A549 (cell line): ENCODE measurements around the gene H19. TPM values are rescaled to one million over a fixed set of nuclear protein-coding genes. Genes with fewer than 3 reads are reported as not detected.

Source experiments
- ATAC-seq, 2 experiments: fragments of 200-7000 bp in 1 of 2; fragments of >200 bp in 1 of 2; cut with Nextera tagmentation in 1 of 2; cut with Tn5 transposase in 1 of 2; 3 replicates each; pipeline versions ENCODE4 v1.8.0 to v1.9.1; 2018 to 2020; ENCODE audit warnings: mild to moderate bottlenecking in 1 of 2, moderate library complexity in 1 of 2
- CTCF ChIA-PET: fragments of 300-600 bp; sonication (Branson Sonifier 250); formaldehyde crosslinking; extraction: SDS; loops from one replicate; lab custom pipeline; 2021; ENCODE audit warnings: antibody characterized with exemption, inconsistent platforms; lab: Yijun Ruan, JAX
- POLR2A ChIA-PET: fragments of 350-600 bp; formaldehyde crosslinking; extraction: SDS; loops from one replicate; lab custom pipeline; 2021; ENCODE audit warnings: antibody characterized with exemption, inconsistent platforms; lab: Yijun Ruan, JAX
- DNase-seq, 2 experiments: peaks; one replicate each; pipeline versions ENCODE4 v3.0.0 to v3.0.0-alpha.2; 2011 to 2016; ENCODE audit warnings: low read depth in 1 of 2, low spot score in 1 of 2
- FAIRE-seq: peaks from 2 replicates; lab custom pipeline; 2011; peaks lifted over from hg19 to GRCh38; lab: Jason Lieb, UNC
- H3K27ac ChIP-seq, 2 experiments: fragments of >200 bp; sonication (Bioruptor Twin); formaldehyde crosslinking; 3 replicates each; pipeline ENCODE4 v1.5.1; 2016 to 2017
- H3K4me1 ChIP-seq: fragments of >200 bp; sonication (Bioruptor Twin); formaldehyde crosslinking; 3 replicates; pipeline ENCODE4 v1.6.1; 2016
- H3K4me2 ChIP-seq: fragments of >200 bp; sonication (Bioruptor Twin); formaldehyde crosslinking; 3 replicates; pipeline ENCODE4 v1.6.1; 2016
- H3K4me3 ChIP-seq: fragments of >200 bp; sonication (Bioruptor Twin); formaldehyde crosslinking; 3 replicates; pipeline ENCODE4 v1.5.1; 2016
- H3K9me3 ChIP-seq: fragments of >200 bp; sonication (Bioruptor Twin); formaldehyde crosslinking; 3 replicates; pipeline ENCODE4 v1.6.1; 2016
- CBX2 ChIP-seq: fragments of 200-600 bp; sonication (generic); IDR thresholded peaks from 2 replicates; pipeline ENCODE4 v1.6.1; 2016; ENCODE audit warnings: low read depth, mild to moderate bottlenecking, borderline replicate concordance
- CBX8 ChIP-seq: fragments of 200-600 bp; sonication (generic); IDR thresholded peaks from 2 replicates; pipeline ENCODE4 v1.6.1; 2016
- EHF ChIP-seq: fragments of 250-450 bp; sonication (Bioruptor Pico); IDR thresholded peaks from 2 replicates; pipeline ENCODE4 v1.5.0; 2020; ENCODE audit warnings: mild to moderate bottlenecking
- EHMT2 ChIP-seq: fragments of 200-600 bp; sonication (generic); IDR thresholded peaks from 2 replicates; pipeline ENCODE4 v1.6.1; 2016; ENCODE audit warnings: antibody characterized with exemption, low read depth, mild to moderate bottlenecking, moderate library complexity
- EP300 ChIP-seq, 2 experiments: fragments of >200 bp; sonication (Bioruptor Twin); formaldehyde crosslinking; IDR thresholded peaks; 2 replicates in 1 of 2; 3 replicates in 1 of 2; pipeline ENCODE4 v1.6.1; 2016 to 2017
- FOSL2 ChIP-seq, 2 experiments: fragments of 450-650 bp in 1 of 2; fragments of >200 bp in 1 of 2; sonication (Bioruptor Twin) in 1 of 2; formaldehyde crosslinking; IDR thresholded peaks; 2 replicates each; pipeline versions ENCODE4 v1.5.0 to v1.6.1; 2016 to 2020; ENCODE audit warnings: mild to moderate bottlenecking in 1 of 2, moderate library complexity in 1 of 2
- FOXS1 ChIP-seq: fragments of 250-450 bp; sonication (Bioruptor Pico); IDR thresholded peaks from 2 replicates; pipeline ENCODE4 v1.5.0; 2020; ENCODE audit warnings: mild to moderate bottlenecking, moderate library complexity
- HOXA7 ChIP-seq: fragments of 250-450 bp; sonication (Bioruptor Pico); IDR thresholded peaks from 2 replicates; pipeline ENCODE4 v1.5.0; 2020; ENCODE audit warnings: mild to moderate bottlenecking, moderate library complexity
- HOXB5 ChIP-seq: fragments of 250-450 bp; sonication (Bioruptor Pico); IDR thresholded peaks from 2 replicates; pipeline ENCODE4 v1.5.0; 2020; ENCODE audit warnings: mild to moderate bottlenecking, moderate library complexity
- JUN ChIP-seq, 2 experiments: fragments of >200 bp; sonication (Bioruptor Twin); formaldehyde crosslinking; IDR thresholded peaks; 2 replicates in 1 of 2; 3 replicates in 1 of 2; pipeline ENCODE4 v1.6.1; 2016 to 2017
- KDM1A ChIP-seq: fragments of 200-600 bp; sonication (generic); IDR thresholded peaks from 2 replicates; pipeline ENCODE4 v1.6.1; 2016; ENCODE audit warnings: low read depth, mild to moderate bottlenecking
- MAFK ChIP-seq: fragments of 450-650 bp; IDR thresholded peaks from 2 replicates; pipeline ENCODE4 v1.6.1; 2014; ENCODE audit not compliant: partially characterized antibody
- MYC ChIP-seq: IDR thresholded peaks from 2 replicates; pipeline ENCODE4 v1.6.1; 2012; ENCODE audit warnings: mild to moderate bottlenecking, inconsistent platforms, low read length, improper control_type of control experiment, borderline replicate concordance
- NPAS2 ChIP-seq: fragments of 250-450 bp; sonication (Bioruptor Pico); IDR thresholded peaks from 2 replicates; pipeline ENCODE4 v1.8.0; 2022; ENCODE audit warnings: mild to moderate bottlenecking, moderate library complexity, borderline replicate concordance
- NR3C1 ChIP-seq: fragments of >200 bp; sonication (Bioruptor Twin); formaldehyde crosslinking; IDR thresholded peaks from 3 replicates; pipeline ENCODE4 v1.6.1; 2017
- POLR2A ChIP-seq: IDR thresholded peaks from 2 replicates; pipeline ENCODE4 v1.6.1; 2012; ENCODE audit warnings: mild to moderate bottlenecking, low read length
- POLR2AphosphoS2 ChIP-seq: conservative IDR thresholded peaks from 2 replicates; pipeline ENCODE4 v1.6.1; 2012; ENCODE audit warnings: low read length, improper control_type of control experiment, inconsistent platforms
- RAD21 ChIP-seq, 2 experiments: fragments of >200 bp in 1 of 2; sonication (Bioruptor Twin) in 1 of 2; formaldehyde crosslinking in 1 of 2; IDR thresholded peaks in 1 of 2; conservative IDR thresholded peaks in 1 of 2; 2 replicates in 1 of 2; 3 replicates in 1 of 2; pipeline ENCODE4 v1.6.1; 2012 to 2018; ENCODE audit warnings: inconsistent platforms in 1 of 2
- RFX5 ChIP-seq: fragments of 450-650 bp; IDR thresholded peaks from 2 replicates; pipeline ENCODE4 v1.7.1; 2014; ENCODE audit warnings: antibody characterized with exemption, mild to moderate bottlenecking, moderate library complexity
- RNF2 ChIP-seq: fragments of 200-600 bp; sonication (generic); IDR thresholded peaks from 2 replicates; pipeline ENCODE4 v1.6.1; 2016; ENCODE audit warnings: low read depth, mild to moderate bottlenecking, antibody characterized with exemption, moderate library complexity, borderline replicate concordance
- TFCP2L1 ChIP-seq: fragments of 250-450 bp; sonication (Bioruptor Pico); IDR thresholded peaks from 2 replicates; pipeline ENCODE4 v1.5.0; 2021; ENCODE audit warnings: mild to moderate bottlenecking
- ZC3H11A ChIP-seq: fragments of 450-650 bp; IDR thresholded peaks from 2 replicates; pipeline ENCODE4 v1.6.1; 2014; ENCODE audit warnings: antibody characterized with exemption, mild to moderate bottlenecking
- ZFP36 ChIP-seq: fragments of 450-650 bp; IDR thresholded peaks from 2 replicates; pipeline ENCODE4 v1.6.1; 2014; ENCODE audit warnings: borderline replicate concordance; ENCODE audit not compliant: partially characterized antibody
- WGBS: methylation state at CpG from one replicate; pipeline ENCODE4 v1.1.6; 2017; ENCODE audit errors: missing lambda C conversion rate; 5-methylcytosine and 5-hydroxymethylcytosine counted together
- polyA plus RNA-seq, 4 experiments: library from polyadenylated mRNA; depleted of rRNA in 3 of 4; stranded (reverse); fragments of >200 nt; fragmentation: RNase III in 1 of 4; extraction: RNeasy Plus Mini Kit Qiagen cat#74134 plus additional on column Dnase treatment in 1 of 4; gene quantifications; 2 replicates in 3 of 4; 3 replicates in 1 of 4; pipeline ENCODE4 v1.2.3, GENCODE V29; 2011 to 2017
- TF ChIP-seq, protein P1 (sequence below): fragments of 250-450 bp; sonication (Bioruptor Pico); IDR thresholded peaks from 2 replicates; pipeline ENCODE4 v1.5.0; 2021; ENCODE audit warnings: mild to moderate bottlenecking, moderate library complexity, borderline replicate concordance
- TF ChIP-seq, protein P2 (sequence below): fragments of 250-450 bp; sonication (Bioruptor Pico); IDR thresholded peaks from 2 replicates; pipeline ENCODE4 v1.5.0; 2020; ENCODE audit warnings: low read depth, mild to moderate bottlenecking, moderate library complexity
- TF ChIP-seq, protein P3 (sequence below): fragments of >200 bp; sonication (Bioruptor Twin); formaldehyde crosslinking; IDR thresholded peaks from 3 replicates; pipeline ENCODE4 v1.5.1; 2016
- TF ChIP-seq, protein P4 (sequence below): IDR thresholded peaks from 2 replicates; pipeline ENCODE4 v1.6.1; 2012

Gene H19
- polyA plus RNA-seq, 2 of the 4 experiments (the other 2 are of a cell fraction): 16.6 to 37.1 TPM

DNA sequence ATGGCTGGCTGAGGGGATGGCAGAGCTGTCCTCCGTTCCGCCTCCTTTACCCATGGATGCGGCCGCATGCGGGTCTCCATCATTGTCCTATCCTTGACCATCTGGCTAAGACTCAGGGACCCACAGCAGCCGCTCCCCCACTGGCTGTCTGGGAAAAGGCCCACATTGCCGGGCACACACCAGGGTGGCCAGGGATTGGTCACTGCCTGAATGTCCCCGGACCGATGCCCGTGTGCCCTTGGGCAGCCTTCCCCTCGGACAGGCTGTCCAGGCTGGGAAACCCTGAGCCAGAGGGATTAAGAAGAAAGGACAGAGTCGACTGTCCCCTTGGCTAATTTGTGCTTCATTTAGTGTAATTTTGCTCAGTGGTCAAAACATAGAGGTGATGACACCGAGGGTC is 22.5 kb downstream of the H19 start (continued):
- no peak for TF ChIP-seq JUN (IDR thresholded peaks at IDR 0.05)
- no peak for TF ChIP-seq EP300 (IDR thresholded peaks at IDR 0.05)
- no peak for TF ChIP-seq EHMT2
- TF ChIP-seq, protein P1, sequence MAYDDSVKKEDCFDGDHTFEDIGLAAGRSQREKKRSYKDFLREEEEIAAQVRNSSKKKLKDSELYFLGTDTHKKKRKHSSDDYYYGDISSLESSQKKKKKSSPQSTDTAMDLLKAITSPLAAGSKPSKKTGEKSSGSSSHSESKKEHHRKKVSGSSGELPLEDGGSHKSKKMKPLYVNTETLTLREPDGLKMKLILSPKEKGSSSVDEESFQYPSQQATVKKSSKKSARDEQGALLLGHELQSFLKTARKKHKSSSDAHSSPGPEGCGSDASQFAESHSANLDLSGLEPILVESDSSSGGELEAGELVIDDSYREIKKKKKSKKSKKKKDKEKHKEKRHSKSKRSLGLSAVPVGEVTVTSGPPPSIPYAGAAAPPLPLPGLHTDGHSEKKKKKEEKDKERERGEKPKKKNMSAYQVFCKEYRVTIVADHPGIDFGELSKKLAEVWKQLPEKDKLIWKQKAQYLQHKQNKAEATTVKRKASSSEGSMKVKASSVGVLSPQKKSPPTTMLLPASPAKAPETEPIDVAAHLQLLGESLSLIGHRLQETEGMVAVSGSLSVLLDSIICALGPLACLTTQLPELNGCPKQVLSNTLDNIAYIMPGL: no peak
- no peak for TF ChIP-seq ZC3H11A
- TF ChIP-seq MYC: no peak
- TF ChIP-seq, all 56 proteins: peak for 0

DNA sequence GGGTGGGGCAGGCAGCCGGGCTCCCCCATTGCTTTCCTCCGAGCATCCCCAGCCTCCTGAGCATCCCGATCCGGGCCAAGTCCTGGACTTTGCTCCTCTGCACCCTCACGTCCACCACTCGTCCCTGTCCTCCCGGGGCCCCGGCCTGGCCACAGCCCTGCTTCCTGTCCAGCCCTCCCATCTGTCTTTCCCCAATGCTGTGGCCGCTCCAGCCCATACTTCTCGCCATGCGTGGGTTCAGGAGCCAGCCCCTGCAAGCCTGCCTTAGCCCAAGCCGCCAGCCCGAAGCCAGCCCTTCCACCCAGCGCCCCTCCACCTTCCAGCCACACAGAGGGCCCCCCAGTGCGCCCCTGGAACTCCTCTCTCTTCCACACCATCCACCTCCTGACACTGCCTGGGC is 26.7 kb downstream of the H19 start:
- peak in 1 of 2 experiments; percentile 0 for DNase-seq

DNA sequence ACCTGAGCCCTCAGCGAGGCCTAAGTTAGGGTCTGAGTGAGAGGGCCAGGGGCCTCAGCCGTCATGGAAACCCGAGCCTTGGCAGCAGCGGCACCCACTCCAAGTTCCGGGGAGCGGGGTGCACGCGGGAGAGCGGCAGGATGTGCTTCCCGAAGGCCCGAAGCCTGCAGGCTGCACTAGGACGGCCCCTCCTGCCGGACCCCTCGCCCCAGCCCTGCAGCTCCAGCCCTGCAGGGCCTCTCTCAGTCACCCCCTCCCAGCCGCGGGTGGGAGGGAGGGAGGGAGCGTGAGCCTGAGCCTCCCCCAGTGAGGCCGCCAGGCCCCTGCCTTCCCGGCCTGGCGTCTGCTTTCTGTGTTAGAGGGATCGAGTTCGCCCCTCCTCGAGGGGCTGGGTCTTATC is 27.9 kb downstream of the H19 start:
- Histone ChIP-seq H3K4me2 (no peak overlapping the region), H3K27ac (no peak overlapping the region), H3K4me1 (no peaks in the 10 kb centered on the region), H3K4me3 (no peak overlapping the region), H3K9me3 (no peaks in the 10 kb centered on the region)
- no peak for FAIRE-seq
- ATAC-seq: no peak
- CTCF ChIA-PET: interaction anchor here (0.7 to 28.2 kb wide), 8 partner anchors 12 to 317 kb away, joined by 3 to 554 read pairs (median 3); no protein-coding TSS in a partner anchor
- POLR2A ChIA-PET: no interaction called here
- DNase-seq: no peak
- no CpG with 5 or more reads among the region's 23 CpGs for WGBS
- TF ChIP-seq RAD21 (conservative IDR thresholded peaks at IDR 0.05 in 1 of 2, IDR thresholded peaks at IDR 0.05 in 1 of 2) (no peak), FOSL2 (IDR thresholded peaks at IDR 0.05) (no peak), FOSL2 (CRISPR knock-in tag; IDR thresholded peaks at IDR 0.05) (no peak), EP300 (IDR thresholded peaks at IDR 0.05) (no peak), RNF2 (no peak), POLR2A (no peak), CBX8 (no peak), NPAS2 (no peak), POLR2AphosphoS2 (no peak), ZFP36 (no peak), FOXS1 (CRISPR knock-in tag) (no peak), CBX2 (no peak), EHMT2 (no peak)
- TF ChIP-seq, protein P2, sequence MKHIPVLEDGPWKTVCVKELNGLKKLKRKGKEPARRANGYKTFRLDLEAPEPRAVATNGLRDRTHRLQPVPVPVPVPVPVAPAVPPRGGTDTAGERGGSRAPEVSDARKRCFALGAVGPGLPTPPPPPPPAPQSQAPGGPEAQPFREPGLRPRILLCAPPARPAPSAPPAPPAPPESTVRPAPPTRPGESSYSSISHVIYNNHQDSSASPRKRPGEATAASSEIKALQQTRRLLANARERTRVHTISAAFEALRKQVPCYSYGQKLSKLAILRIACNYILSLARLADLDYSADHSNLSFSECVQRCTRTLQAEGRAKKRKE (CRISPR knock-in tag): no peak

More for the DNA sequence above, 26.7 kb downstream of the H19 start:
- H3K9me3 ChIP-seq: no peaks in the 10 kb centered on the region
- CTCF ChIA-PET: interaction anchor here (0.6 to 28.2 kb wide), 5 partner anchors 17 to 182 kb away, joined by 3 to 554 read pairs (median 3); no protein-coding TSS in a partner anchor
- H3K4me3 ChIP-seq: no peak overlapping the region
- no peak overlapping the region for H3K4me2 ChIP-seq
- WGBS: 68% methylated on average over 9 of the region's 15 CpGs
- no peak for ATAC-seq
- TF ChIP-seq RNF2 (no peak), JUN (IDR thresholded peaks at IDR 0.05) (no peak), ZFP36 (no peak), KDM1A (no peak), MAFK (no peak), CBX8 (no peak), HOXA7 (no peak), RAD21 (conservative IDR thresholded peaks at IDR 0.05 in 1 of 2, IDR thresholded peaks at IDR 0.05 in 1 of 2) (no peak), NR3C1 (no peak), TFCP2L1 (CRISPR knock-in tag) (no peak), EHMT2 (no peak), HOXB5 (no peak), RFX5 (no peak), MYC (no peak), EHF (CRISPR knock-in tag) (no peak)
- TF ChIP-seq, protein P3, sequence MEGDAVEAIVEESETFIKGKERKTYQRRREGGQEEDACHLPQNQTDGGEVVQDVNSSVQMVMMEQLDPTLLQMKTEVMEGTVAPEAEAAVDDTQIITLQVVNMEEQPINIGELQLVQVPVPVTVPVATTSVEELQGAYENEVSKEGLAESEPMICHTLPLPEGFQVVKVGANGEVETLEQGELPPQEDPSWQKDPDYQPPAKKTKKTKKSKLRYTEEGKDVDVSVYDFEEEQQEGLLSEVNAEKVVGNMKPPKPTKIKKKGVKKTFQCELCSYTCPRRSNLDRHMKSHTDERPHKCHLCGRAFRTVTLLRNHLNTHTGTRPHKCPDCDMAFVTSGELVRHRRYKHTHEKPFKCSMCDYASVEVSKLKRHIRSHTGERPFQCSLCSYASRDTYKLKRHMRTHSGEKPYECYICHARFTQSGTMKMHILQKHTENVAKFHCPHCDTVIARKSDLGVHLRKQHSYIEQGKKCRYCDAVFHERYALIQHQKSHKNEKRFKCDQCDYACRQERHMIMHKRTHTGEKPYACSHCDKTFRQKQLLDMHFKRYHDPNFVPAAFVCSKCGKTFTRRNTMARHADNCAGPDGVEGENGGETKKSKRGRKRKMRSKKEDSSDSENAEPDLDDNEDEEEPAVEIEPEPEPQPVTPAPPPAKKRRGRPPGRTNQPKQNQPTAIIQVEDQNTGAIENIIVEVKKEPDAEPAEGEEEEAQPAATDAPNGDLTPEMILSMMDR: no peak
- TF ChIP-seq, protein P4, sequence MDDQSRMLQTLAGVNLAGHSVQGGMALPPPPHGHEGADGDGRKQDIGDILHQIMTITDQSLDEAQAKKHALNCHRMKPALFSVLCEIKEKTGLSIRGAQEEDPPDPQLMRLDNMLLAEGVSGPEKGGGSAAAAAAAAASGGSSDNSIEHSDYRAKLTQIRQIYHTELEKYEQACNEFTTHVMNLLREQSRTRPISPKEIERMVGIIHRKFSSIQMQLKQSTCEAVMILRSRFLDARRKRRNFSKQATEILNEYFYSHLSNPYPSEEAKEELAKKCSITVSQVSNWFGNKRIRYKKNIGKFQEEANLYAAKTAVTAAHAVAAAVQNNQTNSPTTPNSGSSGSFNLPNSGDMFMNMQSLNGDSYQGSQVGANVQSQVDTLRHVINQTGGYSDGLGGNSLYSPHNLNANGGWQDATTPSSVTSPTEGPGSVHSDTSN: no peak
- TF ChIP-seq, protein P1: no peak
- H3K4me1 ChIP-seq: no peaks in the 10 kb centered on the region
- POLR2A ChIA-PET: no interaction called here
- H3K27ac ChIP-seq: no peak overlapping the region
- no peak for FAIRE-seq
